Fibroblast of pulmonary artery (primary cell): ENCODE results near the gene TAF11L13.
"Not testable (repeated sequence)": the region's sequence is repeated elsewhere in the genome, so short reads cannot be mapped to it uniquely, and the experiment has no call there.

Source experiments
- DNase-seq: peaks from one replicate; pipeline ENCODE4 v3.0.0-alpha.2; 2010; ENCODE audit warnings: low read depth
- H3K4me3 ChIP-seq: replicated peaks from 2 replicates; pipeline ENCODE4 v1.5.1; 2011; ENCODE audit warnings: low read depth, mild to moderate bottlenecking, control low read depth, low read length, moderate library complexity
- CTCF ChIP-seq: IDR thresholded peaks from 2 replicates; pipeline ENCODE4 v1.5.1; 2011; ENCODE audit warnings: mild to moderate bottlenecking, control low read depth, low read length, inconsistent platforms; ENCODE audit errors: missing control alignments

Gene TAF11L13

GRCh38 chr5:17631788-17632187, at the start of gene TAF11L13:
Gene TAF11L13, plus strand, starts transcription at chr5:17632088.
- H3K4me3 ChIP-seq, result not testable (repeated sequence)

GRCh38 chr5:17585658-17586057, 46.2 kb upstream of the TAF11L13 start, which contains the start of gene TAF11L7:
Gene TAF11L7, minus strand, starts transcription at chr5:17585758.
- H3K4me3 ChIP-seq, DNase-seq: not testable (repeated sequence)

More at GRCh38 chr5:17631788-17632187, at the start of gene TAF11L13:
- DNase-seq, result not testable (repeated sequence)

GRCh38 chr5:17590860-17591259, 41.0 kb upstream of the TAF11L13 start, which contains the start of gene TAF11L8:
Gene TAF11L8, minus strand, starts transcription at chr5:17590960.
- not testable (repeated sequence) for DNase-seq, H3K4me3 ChIP-seq

GRCh38 chr5:17594255-17594654, 37.6 kb upstream of the TAF11L13 start, which contains the start of gene TAF11L9:
Gene TAF11L9, minus strand, starts transcription at chr5:17594394.
- DNase-seq, H3K4me3 ChIP-seq: not testable (repeated sequence)

GRCh38 chr5:17597728-17598127, 34.2 kb upstream of the TAF11L13 start, which contains the start of gene TAF11L10:
Gene TAF11L10, minus strand, starts transcription at chr5:17597828.
- not testable (repeated sequence) for H3K4me3 ChIP-seq

GRCh38 chr5:17603880-17604279, 28.0 kb upstream of the TAF11L13 start, which contains the start of gene TAF11L11:
Gene TAF11L11, plus strand, starts transcription at chr5:17604183.
- DNase-seq, H3K4me3 ChIP-seq: not testable (repeated sequence)

More at GRCh38 chr5:17597728-17598127, 34.2 kb upstream of the TAF11L13 start, which contains the start of gene TAF11L10:
- DNase-seq, result not testable (repeated sequence)

GRCh38 chr5:17604951-17605350, 26.9 kb upstream of the TAF11L13 start:
- no peak for TF ChIP-seq CTCF
- no peak for DNase-seq
- no peak overlapping the region for H3K4me3 ChIP-seq

- not testable (repeated sequence) for DNase-seq, H3K4me3 ChIP-seq
Observed at GRCh38 chr5:17607461-17607860, 24.4 kb upstream of the TAF11L13 start.

- DNase-seq, H3K4me3 ChIP-seq: not testable (repeated sequence)
Observed at GRCh38 chr5:17610092-17610491, 21.8 kb upstream of the TAF11L13 start, which contains the start of gene TAF11L12. Gene TAF11L12, plus strand, starts transcription at chr5:17610392.

- no peak for TF ChIP-seq CTCF
- no peak for DNase-seq
- H3K4me3 ChIP-seq, result no peak overlapping the region
Observed at GRCh38 chr5:17614872-17615605, 16.8 kb upstream of the TAF11L13 start.

- no peak for TF ChIP-seq CTCF
- DNase-seq, result no peak
- H3K4me3 ChIP-seq, result no peak overlapping the region
Observed at GRCh38 chr5:17619354-17619753, 12.5 kb upstream of the TAF11L13 start.
